Smooth muscle cell (in vitro differentiated cells): ENCODE results near the gene TMED10. TPM values are rescaled to one million over a fixed set of nuclear protein-coding genes. Genes with fewer than 3 reads are reported as not detected.

ENCODE experiments used
- DNase-seq: peaks from one replicate; lab custom pipeline; 2025; ENCODE audit not compliant: unreplicated experiment; lab: John Stamatoyannopoulos, UW
- H2AFZ ChIP-seq: fragments of 200-600 bp; sonication (generic); 2 replicates; pipeline ENCODE4 v1.6.0; 2016; ENCODE audit warnings: antibody characterized with exemption, low read depth, mild to moderate bottlenecking
- H3F3A ChIP-seq: fragments of 200-600 bp; sonication (generic); 2 replicates; pipeline ENCODE4 v1.6.0; 2017; ENCODE audit warnings: antibody characterized with exemption, low read depth
- H3K27ac ChIP-seq: fragments of 200-600 bp; sonication (generic); 2 replicates; pipeline ENCODE4 v1.5.1; 2016; ENCODE audit warnings: low read depth, mild to moderate bottlenecking
- H3K27me3 ChIP-seq: fragments of 200-600 bp; sonication (generic); 2 replicates; pipeline ENCODE4 v1.6.1; 2016; ENCODE audit warnings: low read depth, mild to moderate bottlenecking
- H3K36me3 ChIP-seq: fragments of 200-600 bp; sonication (generic); 2 replicates; pipeline ENCODE4 v1.5.1; 2016; ENCODE audit warnings: low read depth
- H3K4me1 ChIP-seq: fragments of 200-600 bp; sonication (generic); 2 replicates; pipeline ENCODE4 v1.5.1; 2016; ENCODE audit warnings: low read depth
- H3K4me2 ChIP-seq: fragments of 200-600 bp; sonication (generic); 2 replicates; pipeline ENCODE4 v1.6.0; 2016; ENCODE audit warnings: mild to moderate bottlenecking
- H3K4me3 ChIP-seq: fragments of 200-600 bp; sonication (generic); 2 replicates; pipeline ENCODE4 v1.5.1; 2016; ENCODE audit warnings: mild to moderate bottlenecking
- H3K79me2 ChIP-seq: fragments of 200-600 bp; sonication (generic); 2 replicates; pipeline ENCODE4 v1.6.0; 2016; ENCODE audit warnings: low read depth, mild to moderate bottlenecking
- H3K9ac ChIP-seq: fragments of 200-600 bp; sonication (generic); 2 replicates; pipeline ENCODE4 v1.6.0; 2016; ENCODE audit warnings: low read depth
- H3K9me3 ChIP-seq: fragments of 200-600 bp; sonication (generic); replicated peaks from 2 replicates; pipeline ENCODE4 v1.5.1; 2016; ENCODE audit warnings: low read depth
- H4K20me1 ChIP-seq: fragments of 200-600 bp; sonication (generic); 2 replicates; pipeline ENCODE4 v1.6.0; 2016; ENCODE audit warnings: low read depth
- WGBS: methylation state at CpG from one replicate; pipeline ENCODE4 v1.1.7; 2016; ENCODE audit warnings: low lambda C conversion rate; 5-methylcytosine and 5-hydroxymethylcytosine counted together
- polyA plus RNA-seq: library from polyadenylated mRNA; unstranded; fragments of >200 nt; fragmentation: Nextera tagmentation; extraction: Ambion mirVana; gene quantifications from 2 replicates; pipeline ENCODE4 v1.2.1, GENCODE V29; 2016
- small RNA-seq: library from RNA; depleted of rRNA; stranded (forward); fragments of <200 nt; gene quantifications from one replicate; pipeline ENCODE3, GENCODE V24; 2014
- total RNA-seq: library from RNA; depleted of rRNA; stranded (reverse); fragments of >200 nt; gene quantifications from 2 replicates; pipeline ENCODE4 v1.2.3, GENCODE V29; 2014
- TF ChIP-seq, protein P1 (sequence below): fragments of 200-600 bp; sonication (generic); IDR thresholded peaks from 2 replicates; pipeline ENCODE4 v1.5.1; 2017; ENCODE audit warnings: borderline replicate concordance, mild to moderate bottlenecking, antibody characterized with exemption; ENCODE audit not compliant: insufficient read depth, poor library complexity, severe bottlenecking

Gene TMED10
- total and polyA plus RNA-seq, 2 experiments from 2014 or later: 473 to 566 TPM

DNA sequence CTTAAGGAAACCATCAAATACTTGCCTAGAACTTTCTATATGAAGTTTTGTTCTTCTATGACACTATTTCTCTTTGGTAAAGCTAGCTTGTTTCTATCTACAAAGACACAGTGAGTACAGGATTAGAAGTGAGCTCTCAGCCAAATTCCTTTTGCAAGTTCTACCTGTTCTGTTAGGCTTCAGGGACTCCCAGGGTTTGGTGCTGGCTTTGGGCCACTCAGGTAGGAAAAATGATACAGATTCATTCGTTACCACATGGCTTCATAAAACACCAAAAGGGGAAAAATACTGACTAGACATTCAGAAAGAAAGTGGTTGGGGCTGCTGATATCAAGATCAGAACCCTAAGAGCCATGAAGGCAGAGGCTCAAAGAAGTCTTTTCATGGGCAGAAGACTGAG lies 93.1 kb downstream of the TMED10 start:
- no peak overlapping the region for H3K4me2 ChIP-seq
- H3K79me2 ChIP-seq: no peaks in the 10 kb centered on the region
- H4K20me1 ChIP-seq: no peaks in the 10 kb centered on the region
- peaks cover 3% of the 10 kb centered on the region for H3F3A ChIP-seq
- H3K27ac ChIP-seq: no peak overlapping the region
- no peaks in the 10 kb centered on the region for H3K27me3 ChIP-seq
- no peaks in the 10 kb centered on the region for H3K4me1 ChIP-seq
- no peak overlapping the region for H3K4me3 ChIP-seq
- H3K9ac ChIP-seq: no peak overlapping the region
- TF ChIP-seq, protein P1, sequence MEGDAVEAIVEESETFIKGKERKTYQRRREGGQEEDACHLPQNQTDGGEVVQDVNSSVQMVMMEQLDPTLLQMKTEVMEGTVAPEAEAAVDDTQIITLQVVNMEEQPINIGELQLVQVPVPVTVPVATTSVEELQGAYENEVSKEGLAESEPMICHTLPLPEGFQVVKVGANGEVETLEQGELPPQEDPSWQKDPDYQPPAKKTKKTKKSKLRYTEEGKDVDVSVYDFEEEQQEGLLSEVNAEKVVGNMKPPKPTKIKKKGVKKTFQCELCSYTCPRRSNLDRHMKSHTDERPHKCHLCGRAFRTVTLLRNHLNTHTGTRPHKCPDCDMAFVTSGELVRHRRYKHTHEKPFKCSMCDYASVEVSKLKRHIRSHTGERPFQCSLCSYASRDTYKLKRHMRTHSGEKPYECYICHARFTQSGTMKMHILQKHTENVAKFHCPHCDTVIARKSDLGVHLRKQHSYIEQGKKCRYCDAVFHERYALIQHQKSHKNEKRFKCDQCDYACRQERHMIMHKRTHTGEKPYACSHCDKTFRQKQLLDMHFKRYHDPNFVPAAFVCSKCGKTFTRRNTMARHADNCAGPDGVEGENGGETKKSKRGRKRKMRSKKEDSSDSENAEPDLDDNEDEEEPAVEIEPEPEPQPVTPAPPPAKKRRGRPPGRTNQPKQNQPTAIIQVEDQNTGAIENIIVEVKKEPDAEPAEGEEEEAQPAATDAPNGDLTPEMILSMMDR: no peak
- H2AFZ ChIP-seq: no peak overlapping the region
- H3K9me3 ChIP-seq: no peaks in the 10 kb centered on the region
- WGBS: 93% methylated on average over 1 of the region's 1 CpG
- no peak for DNase-seq
- peaks cover 6% of the 10 kb centered on the region for H3K36me3 ChIP-seq

DNA sequence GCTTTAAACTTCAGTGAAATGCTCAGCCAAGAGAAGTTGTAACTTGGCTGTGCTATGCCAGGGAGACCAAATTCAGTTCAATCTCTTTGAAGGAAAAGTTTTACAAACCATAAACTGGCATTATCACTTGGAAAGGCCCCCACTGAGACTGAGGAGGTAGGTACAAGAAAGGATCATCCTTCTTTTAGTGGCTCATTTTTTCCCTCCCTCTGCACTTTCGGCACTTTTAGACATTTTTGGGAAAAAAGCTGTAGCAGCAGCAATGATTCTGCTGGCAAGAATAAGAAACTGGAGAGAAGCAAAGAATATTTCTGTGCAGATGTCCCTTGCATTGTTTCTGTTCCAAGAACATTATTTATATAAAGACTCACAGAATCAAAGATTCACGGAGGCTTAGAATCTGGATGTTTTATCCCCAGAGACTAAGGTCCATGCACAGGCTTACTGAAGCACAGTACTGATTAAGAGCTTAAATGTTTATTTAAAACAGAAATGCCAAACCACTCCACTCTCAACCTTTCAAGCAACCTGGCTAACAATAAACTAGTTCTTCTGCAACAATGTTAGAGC lies 94.7 kb downstream of the TMED10 start:
- Histone ChIP-seq H3K36me3 (no peaks in the 10 kb centered on the region), H3K9me3 (no peaks in the 10 kb centered on the region), H3K27me3 (no peaks in the 10 kb centered on the region), H3K4me1 (no peaks in the 10 kb centered on the region), H3F3A (peaks cover 14% of the 10 kb centered on the region), H3K9ac (no peak overlapping the region), H3K4me3 (no peak overlapping the region), H4K20me1 (no peaks in the 10 kb centered on the region), H3K4me2 (no peak overlapping the region), H3K79me2 (no peaks in the 10 kb centered on the region), H3K27ac (no peak overlapping the region), H2AFZ (no peak overlapping the region)
- no peak for DNase-seq
- WGBS: 80% methylated on average over 2 of the region's 2 CpGs
- TF ChIP-seq, protein P1: no peak

Small RNA genes lying within 50 kb of the gene (small RNA-seq; reads per million reads assigned to genes)
- gene HIF1AP1: 0.08 reads per million
- not detected for gene RNU4ATAC14P

Other genes starting within 250 kb of the TMED10 start
- gene PGF, start 221.0 kb downstream of the TMED10 start, total RNA-seq: 15.4 and 17.8 TPM in 2 replicates
- 30.6 and 32.2 TPM in 2 replicates for gene PGF, start 221.0 kb downstream of the TMED10 start, polyA plus RNA-seq
- 38.0 and 47.4 TPM in 2 replicates for gene EIF2B2, start 173.7 kb downstream of the TMED10 start, total RNA-seq
- 64.3 and 71.2 TPM in 2 replicates for gene EIF2B2, start 173.7 kb downstream of the TMED10 start, polyA plus RNA-seq
- gene MLH3, start 125.1 kb downstream of the TMED10 start, total RNA-seq: 18.9 and 23.5 TPM in 2 replicates
- 9.6 and 11.5 TPM in 2 replicates for gene MLH3, start 125.1 kb downstream of the TMED10 start, polyA plus RNA-seq
- 6.9 and 12.2 TPM in 2 replicates for gene ACYP1, start 112.6 kb downstream of the TMED10 start, total RNA-seq
- gene ACYP1, start 112.6 kb downstream of the TMED10 start, polyA plus RNA-seq: 14.9 and 17.3 TPM in 2 replicates
- gene ZC2HC1C, start 107.0 kb downstream of the TMED10 start, total RNA-seq: 0.18 and 0.31 TPM in 2 replicates
- gene ZC2HC1C, start 107.0 kb downstream of the TMED10 start, polyA plus RNA-seq: 0.53 and 2.6 TPM in 2 replicates
- gene NEK9, start 49.6 kb downstream of the TMED10 start, total RNA-seq: 17.8 and 34.4 TPM in 2 replicates
- gene NEK9, start 49.6 kb downstream of the TMED10 start, polyA plus RNA-seq: 10.5 and 12.4 TPM in 2 replicates
- gene FOS, start 102.2 kb upstream of the TMED10 start, total RNA-seq: 1,280 and 1,300 TPM in 2 replicates
- 1,543 and 1,567 TPM in 2 replicates for gene FOS, start 102.2 kb upstream of the TMED10 start, polyA plus RNA-seq